Stimulated activated naive CD8-positive, alpha-beta T cell treated with anti-CD3 and anti-CD28 coated beads, Interleukin-15, Interleukin-2, amounts not matched to agents 100 ng/mL and 50 ng/mL, for 24 hours (primary cell): Measurements from ENCODE around the gene ATP6V0A1.

Experiments
- H3K27ac Mint-ChIP-seq: one replicate; pipeline ENCODE4 v1.8.0; 2021; ENCODE audit warnings: mild to moderate bottlenecking, mixed read lengths
- H3K27me3 Mint-ChIP-seq: one replicate; pipeline ENCODE4 v1.8.0; 2021; ENCODE audit warnings: mixed read lengths
- H3K36me3 Mint-ChIP-seq: one replicate; pipeline ENCODE4 v1.8.0; 2021; ENCODE audit warnings: low read depth, mixed read lengths
- H3K4me1 Mint-ChIP-seq: one replicate; pipeline ENCODE4 v1.8.0; 2021; ENCODE audit warnings: low read depth, mixed read lengths
- H3K4me3 Mint-ChIP-seq: one replicate; pipeline ENCODE4 v1.8.0; 2021; ENCODE audit warnings: mild to moderate bottlenecking, mixed read lengths
- H3K9me3 Mint-ChIP-seq: one replicate; pipeline ENCODE4 v1.8.0; 2021; ENCODE audit warnings: mixed read lengths

The ATP6V0A1 gene

DNA sequence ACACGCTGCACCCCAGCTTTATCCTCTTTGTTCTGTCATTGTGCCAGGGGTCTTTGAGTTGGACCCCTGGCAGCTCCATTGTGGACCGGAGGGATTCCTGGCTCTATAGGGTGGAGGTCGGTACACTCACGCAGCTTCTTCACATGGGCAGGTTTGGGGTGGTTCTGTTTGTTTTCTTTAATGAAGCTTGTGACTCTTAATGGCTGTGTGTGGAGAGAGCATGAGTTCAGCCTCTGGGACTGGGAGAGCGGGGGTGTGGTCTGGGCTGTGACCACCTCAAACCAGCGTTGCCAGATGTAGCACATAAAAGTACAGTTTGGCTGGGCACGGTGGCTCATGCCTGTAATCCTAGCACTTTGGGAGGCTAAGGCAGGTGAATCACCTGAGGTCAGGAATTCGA, 56.2 kb downstream of the ATP6V0A1 start:
- Mint-ChIP-seq H3K9me3 (no peaks in the 10 kb centered on the region), H3K4me1 (no peaks in the 10 kb centered on the region), H3K27me3 (no peaks in the 10 kb centered on the region), H3K27ac (no peak overlapping the region), H3K4me3 (no peak overlapping the region), H3K36me3 (no peaks in the 10 kb centered on the region)

DNA sequence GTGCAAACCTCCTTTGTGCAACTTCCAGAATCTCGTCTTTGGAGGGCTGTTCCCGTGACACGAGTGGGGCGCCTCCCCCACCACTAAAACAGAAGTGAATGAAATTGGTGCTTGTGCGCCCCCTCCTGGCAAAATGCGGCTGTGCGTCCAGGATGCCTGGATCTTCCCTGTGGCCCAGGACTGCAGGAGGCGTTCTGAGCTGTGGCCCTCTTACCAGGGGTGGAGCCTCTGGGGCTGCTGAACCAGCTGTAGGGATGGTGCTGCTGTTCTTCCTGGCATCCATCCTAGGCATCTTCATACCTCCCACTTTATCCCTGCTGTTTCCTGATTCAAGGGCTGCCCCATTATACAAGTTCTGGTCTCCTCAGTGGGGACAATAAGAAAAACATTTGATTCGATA, 58.8 kb downstream of the ATP6V0A1 start:
- no peaks in the 10 kb centered on the region for H3K36me3 Mint-ChIP-seq
- H3K9me3 Mint-ChIP-seq, result no peaks in the 10 kb centered on the region
- no peak overlapping the region for H3K4me3 Mint-ChIP-seq
- no peak overlapping the region for H3K27ac Mint-ChIP-seq
- H3K4me1 Mint-ChIP-seq, result no peaks in the 10 kb centered on the region
- H3K27me3 Mint-ChIP-seq, result no peaks in the 10 kb centered on the region

DNA sequence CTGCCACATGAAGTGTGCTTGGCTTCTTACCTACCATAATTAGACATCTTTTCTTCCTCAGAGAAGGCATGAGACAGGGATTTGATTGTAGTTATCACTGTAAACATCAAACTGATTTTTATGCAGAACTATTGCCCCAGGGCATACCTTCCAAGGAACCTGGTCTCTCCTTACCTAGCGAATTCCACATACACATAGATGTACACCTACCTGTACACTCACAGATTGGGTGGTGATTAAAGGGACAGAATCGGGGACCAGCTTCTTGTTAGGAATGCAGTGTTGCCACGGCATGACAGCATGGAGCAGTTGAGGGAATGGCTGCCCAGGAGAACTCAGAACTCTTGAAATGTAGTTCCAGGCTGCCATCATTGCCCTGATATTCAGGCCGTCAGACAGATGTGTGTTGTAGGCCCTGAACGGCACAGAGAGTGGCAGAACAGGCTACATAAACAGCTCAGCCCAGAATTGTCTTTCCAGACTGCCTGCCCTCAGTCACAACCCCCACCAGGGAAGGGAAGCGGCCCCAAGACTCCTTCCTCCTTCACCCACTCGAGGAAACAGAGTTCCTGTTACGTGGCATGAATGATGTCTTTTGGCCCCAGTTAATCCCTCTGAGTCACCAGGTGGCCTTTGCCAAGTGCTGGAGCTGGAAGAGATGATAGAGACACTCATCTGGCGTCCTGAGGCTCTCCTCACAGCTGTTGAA, 59.5 kb downstream of the ATP6V0A1 start:
- no peak overlapping the region for H3K27ac Mint-ChIP-seq
- H3K4me1 Mint-ChIP-seq, result no peaks in the 10 kb centered on the region
- H3K9me3 Mint-ChIP-seq, result no peaks in the 10 kb centered on the region
- no peaks in the 10 kb centered on the region for H3K36me3 Mint-ChIP-seq
- peaks cover 1% of the 10 kb centered on the region for H3K27me3 Mint-ChIP-seq
- no peak overlapping the region for H3K4me3 Mint-ChIP-seq

- Mint-ChIP-seq H3K4me3 (no peak overlapping the region), H3K4me1 (peaks cover 3% of the 10 kb centered on the region), H3K36me3 (no peaks in the 10 kb centered on the region), H3K27ac (no peak overlapping the region), H3K27me3 (peaks cover 3% of the 10 kb centered on the region), H3K9me3 (no peaks in the 10 kb centered on the region)
Measured at GRCh38 chr17:42518755-42519545, 60.3 kb downstream of the ATP6V0A1 start.

GRCh38 chr17:42519546-42520491, 61.1 kb downstream of the ATP6V0A1 start:
- Mint-ChIP-seq H3K4me1 (peaks cover 9% of the 10 kb centered on the region), H3K27ac (no peak overlapping the region), H3K4me3 (no peak overlapping the region), H3K36me3 (no peaks in the 10 kb centered on the region), H3K27me3 (peaks cover 3% of the 10 kb centered on the region), H3K9me3 (no peaks in the 10 kb centered on the region)

- Mint-ChIP-seq H3K27me3 (peaks cover 3% of the 10 kb centered on the region), H3K4me3 (no peak overlapping the region), H3K4me1 (peaks cover 13% of the 10 kb centered on the region), H3K27ac (no peak overlapping the region), H3K36me3 (no peaks in the 10 kb centered on the region), H3K9me3 (no peaks in the 10 kb centered on the region)
Measured at GRCh38 chr17:42520540-42520951, 61.9 kb downstream of the ATP6V0A1 start.

DNA sequence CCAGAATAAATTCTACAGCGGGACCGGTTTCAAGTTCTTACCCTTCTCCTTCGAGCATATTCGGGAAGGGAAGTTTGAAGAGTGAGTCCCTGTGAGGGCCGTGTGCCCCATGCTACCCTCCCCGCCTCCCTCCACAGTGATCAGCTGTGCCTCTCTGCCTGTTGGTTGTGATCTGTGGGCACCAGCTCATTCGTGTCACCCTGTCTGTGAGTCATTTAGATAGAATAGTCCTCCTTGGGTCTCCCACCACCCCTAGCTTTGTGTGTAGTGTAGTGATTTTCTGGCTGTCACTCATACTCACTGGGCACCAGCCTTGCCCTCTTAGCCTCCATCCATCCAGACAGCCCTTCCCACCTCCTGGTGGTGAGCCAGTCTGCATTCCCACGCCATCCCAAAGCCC, 62.4 kb downstream of the ATP6V0A1 start:
- Mint-ChIP-seq H3K4me3 (no peak overlapping the region), H3K9me3 (no peaks in the 10 kb centered on the region), H3K4me1 (peaks cover 13% of the 10 kb centered on the region), H3K36me3 (no peaks in the 10 kb centered on the region), H3K27ac (no peak overlapping the region), H3K27me3 (peaks cover 3% of the 10 kb centered on the region)

- Mint-ChIP-seq H3K4me3 (no peak overlapping the region), H3K27ac (no peak overlapping the region), H3K4me1 (peaks cover 13% of the 10 kb centered on the region), H3K9me3 (no peaks in the 10 kb centered on the region), H3K27me3 (peaks cover 3% of the 10 kb centered on the region), H3K36me3 (no peaks in the 10 kb centered on the region)
Measured at GRCh38 chr17:42521666-42522262, 63.1 kb downstream of the ATP6V0A1 start.

DNA sequence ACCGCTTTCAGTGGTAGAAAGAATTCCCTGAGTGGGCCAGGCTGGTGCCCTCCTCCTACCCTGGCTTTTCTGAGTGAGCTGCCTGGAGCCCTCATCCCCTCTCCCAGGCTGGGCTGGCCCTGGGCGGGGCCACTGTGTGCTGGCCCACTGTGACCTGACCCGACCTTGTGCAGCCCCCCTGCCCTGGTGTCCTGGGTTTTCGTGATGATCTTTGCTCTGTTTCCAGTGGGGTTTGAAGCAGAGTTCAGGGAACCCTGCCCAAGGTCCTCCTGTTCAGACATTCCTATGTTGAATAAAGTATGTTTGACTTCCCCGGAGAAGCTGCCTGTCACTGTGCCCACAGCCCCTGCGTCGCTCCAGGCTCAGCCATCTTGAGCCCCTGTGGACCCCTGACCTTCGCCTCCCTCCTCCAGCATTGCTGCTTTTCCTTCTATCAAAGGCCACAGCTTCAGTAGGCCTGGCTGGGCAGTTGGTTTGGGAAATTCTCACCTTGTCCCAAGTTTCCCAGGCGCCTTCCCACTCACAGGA, 63.6 kb downstream of the ATP6V0A1 start:
- Mint-ChIP-seq H3K4me3 (no peak overlapping the region), H3K9me3 (no peaks in the 10 kb centered on the region), H3K27me3 (peaks cover 3% of the 10 kb centered on the region), H3K36me3 (no peaks in the 10 kb centered on the region), H3K27ac (no peak overlapping the region), H3K4me1 (peaks cover 15% of the 10 kb centered on the region)

- no peak overlapping the region for H3K27ac Mint-ChIP-seq
- no peaks in the 10 kb centered on the region for H3K36me3 Mint-ChIP-seq
- H3K27me3 Mint-ChIP-seq, result peaks cover 3% of the 10 kb centered on the region
- no peaks in the 10 kb centered on the region for H3K9me3 Mint-ChIP-seq
- no peak overlapping the region for H3K4me3 Mint-ChIP-seq
- peaks cover 17% of the 10 kb centered on the region for H3K4me1 Mint-ChIP-seq
Measured at GRCh38 chr17:42522798-42523278, 64.2 kb downstream of the ATP6V0A1 start.

DNA sequence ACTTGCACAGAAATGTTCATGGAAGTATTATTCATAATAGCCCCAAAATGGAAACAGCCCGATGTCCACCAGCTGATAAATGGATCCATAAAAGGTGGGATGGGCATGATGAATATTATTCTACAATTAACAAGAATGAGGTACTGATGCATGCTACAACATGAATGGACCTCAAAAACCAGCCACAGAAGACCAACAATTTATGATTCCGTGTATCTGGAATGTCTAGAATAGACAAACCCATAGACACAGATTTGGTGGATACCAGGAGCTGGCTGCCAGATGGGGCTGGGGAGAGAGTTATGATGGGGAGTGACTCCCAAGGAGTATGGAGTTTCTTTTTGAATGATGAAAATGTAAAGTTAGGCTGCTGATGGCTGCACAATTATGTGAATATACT, 66.5 kb downstream of the ATP6V0A1 start:
- no peak overlapping the region for H3K27ac Mint-ChIP-seq
- H3K36me3 Mint-ChIP-seq, result no peaks in the 10 kb centered on the region
- peaks cover 29% of the 10 kb centered on the region for H3K4me1 Mint-ChIP-seq
- no peak overlapping the region for H3K4me3 Mint-ChIP-seq
- H3K9me3 Mint-ChIP-seq, result no peaks in the 10 kb centered on the region
- H3K27me3 Mint-ChIP-seq, result peaks cover 3% of the 10 kb centered on the region

- Mint-ChIP-seq H3K36me3 (no peaks in the 10 kb centered on the region), H3K4me3 (no peak overlapping the region), H3K4me1 (peaks cover 37% of the 10 kb centered on the region), H3K9me3 (no peaks in the 10 kb centered on the region), H3K27ac (no peak overlapping the region), H3K27me3 (peaks cover 3% of the 10 kb centered on the region)
Measured at GRCh38 chr17:42526031-42526444, 67.4 kb downstream of the ATP6V0A1 start.

- Mint-ChIP-seq H3K36me3 (no peaks in the 10 kb centered on the region), H3K4me3 (no peak overlapping the region), H3K27me3 (peaks cover 3% of the 10 kb centered on the region), H3K27ac (no peak overlapping the region), H3K4me1 (peaks cover 46% of the 10 kb centered on the region), H3K9me3 (no peaks in the 10 kb centered on the region)
Measured at GRCh38 chr17:42527932-42528331, 69.3 kb downstream of the ATP6V0A1 start.

- Mint-ChIP-seq H3K27ac (no peak overlapping the region), H3K4me3 (no peak overlapping the region), H3K4me1 (peaks cover 42% of the 10 kb centered on the region)
Measured at GRCh38 chr17:42529061-42529460, 70.4 kb downstream of the ATP6V0A1 start.

More at GRCh38 chr17:42529061-42529460, 70.4 kb downstream of the ATP6V0A1 start:
- Mint-ChIP-seq H3K27me3 (peaks cover 4% of the 10 kb centered on the region), H3K36me3 (no peaks in the 10 kb centered on the region), H3K9me3 (no peaks in the 10 kb centered on the region)
